ENCODE data around the gene GPR78. TPM values are rescaled to one million over a fixed set of nuclear protein-coding genes. Genes with fewer than 3 reads are reported as not detected.

The GPR78 gene
- total RNA-seq = 0.37 and 0.39 TPM in 2 replicates

DNA sequence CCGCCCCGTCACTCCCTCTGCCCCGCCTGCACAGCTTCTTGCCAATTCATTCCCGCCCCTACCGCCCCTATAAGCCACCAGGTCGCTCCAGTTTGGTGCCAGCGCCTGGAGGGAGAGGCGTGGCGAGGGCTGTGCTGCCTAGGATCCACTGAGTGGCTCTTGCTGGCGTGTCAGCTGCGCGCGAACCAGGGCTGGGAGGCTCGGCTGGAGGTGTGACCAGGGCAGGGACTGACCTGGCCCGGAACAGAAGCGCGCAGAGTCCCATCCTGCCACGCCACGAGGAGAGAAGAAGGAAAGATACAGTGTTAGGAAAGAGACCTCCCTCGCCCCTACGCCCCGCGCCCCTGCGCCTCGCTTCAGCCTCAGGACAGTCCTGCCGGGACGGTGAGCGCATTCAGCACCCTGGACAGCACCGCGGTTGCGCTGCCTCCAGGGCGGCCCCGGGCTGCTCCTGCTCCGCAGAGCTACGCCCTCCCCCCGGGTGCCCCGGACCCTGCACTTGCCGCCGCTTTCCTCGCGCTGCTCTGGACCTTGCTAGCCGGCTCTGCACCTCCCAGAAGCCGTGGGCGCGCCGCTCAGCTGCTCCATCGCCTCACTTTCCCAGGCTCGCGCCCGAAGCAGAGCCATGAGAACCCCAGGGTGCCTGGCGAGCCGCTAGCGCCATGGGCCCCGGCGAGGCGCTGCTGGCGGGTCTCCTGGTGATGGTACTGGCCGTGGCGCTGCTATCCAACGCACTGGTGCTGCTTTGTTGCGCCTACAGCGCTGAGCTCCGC, at the start of gene GPR78:
Gene GPR78, plus strand, starts transcription at position 72 of the 773 bp plus-strand sequence. Its CDS starts 591 bp downstream, at position 663.

GRCh38 chr4:8592366-8593263, 12.4 kb downstream of the GPR78 start, which contains the start of gene CPZ:
CPZ (plus strand) TSS chr4:8592765; CDS start chr4:8592834, 69 bp downstream.

Other genes with a start within 250 kb of the GPR78 start
- gene ACOX3, start 139.7 kb upstream of the GPR78 start, total RNA-seq = 22.3 and 27.2 TPM in 2 replicates
- gene TRMT44, start 139.6 kb upstream of the GPR78 start, total RNA-seq = 17.6 and 20.2 TPM in 2 replicates
- gene CPZ, start 12.4 kb downstream of the GPR78 start, total RNA-seq = 2.0 and 4.0 TPM in 2 replicates